ENCODE measurements around the gene YARS1.

The YARS1 gene

DNA sequence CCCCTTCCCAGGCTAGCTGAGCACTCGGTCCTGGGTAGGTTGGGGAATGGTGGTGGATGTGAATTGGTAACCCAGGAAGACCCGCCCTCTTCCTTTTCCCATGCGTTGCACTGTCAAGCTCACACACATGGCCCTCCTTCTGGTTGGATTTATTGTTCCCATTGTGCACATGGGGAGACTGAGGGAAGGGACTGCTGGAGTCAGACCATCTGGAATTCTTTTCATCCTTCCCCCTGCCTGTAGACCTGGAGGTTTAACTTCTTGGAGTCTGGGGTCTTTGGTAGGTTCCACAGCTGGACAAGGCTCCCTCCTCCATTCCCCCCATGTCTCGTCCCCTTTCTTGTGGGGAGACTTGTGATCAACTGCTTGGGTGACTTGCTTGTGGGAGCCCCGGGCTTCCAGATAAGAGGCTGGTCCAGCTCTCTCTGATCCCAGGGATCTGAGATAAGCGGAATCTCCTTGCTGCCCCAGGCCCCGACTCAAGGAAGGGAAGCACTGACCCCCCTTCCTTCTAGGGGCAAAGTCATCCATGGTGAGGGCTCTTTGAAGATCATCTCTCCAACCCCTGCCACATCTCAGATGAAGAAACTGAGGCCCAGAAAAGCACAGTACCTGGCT lies 58.9 kb downstream of the YARS1 start:
- Histone ChIP-seq H3K27me3 (ENCODE audit: insufficient read depth, low read length, poor library complexity, severe bottlenecking) (no peaks in the 10 kb centered on the region), H3K79me2 (ENCODE audit: insufficient read depth, low read length) (no peaks in the 10 kb centered on the region), H3K9me2 (replicated peaks; ENCODE audit: low read depth, low read length) (no peaks in the 10 kb centered on the region), H3K9ac (ENCODE audit: low read depth, low read length, poor library complexity, severe bottlenecking) (no peak overlapping the region), H3K36me3 (ENCODE audit: insufficient read depth, low read length) (no peaks in the 10 kb centered on the region), H4K20me1 (ENCODE audit: insufficient read depth, low read length, poor library complexity, severe bottlenecking) (no peaks in the 10 kb centered on the region), H3F3A (ENCODE audit: low read depth) (no peaks in the 10 kb centered on the region), H3K4me3 (ENCODE audit: low read length, poor library complexity, severe bottlenecking) (no peak overlapping the region), H3K4me2 (ENCODE audit: low read depth, low read length, poor library complexity, severe bottlenecking) (no peak overlapping the region), H3K4me1 (ENCODE audit: insufficient read depth, low read length, poor library complexity, severe bottlenecking) (peaks cover 9% of the 10 kb centered on the region), H2AFZ (ENCODE audit: low read length) (no peak overlapping the region), H3K9me3 (ENCODE audit: insufficient read depth, low read depth, low read length) (no peaks in the 10 kb centered on the region)
- TF ChIP-seq, protein P1, sequence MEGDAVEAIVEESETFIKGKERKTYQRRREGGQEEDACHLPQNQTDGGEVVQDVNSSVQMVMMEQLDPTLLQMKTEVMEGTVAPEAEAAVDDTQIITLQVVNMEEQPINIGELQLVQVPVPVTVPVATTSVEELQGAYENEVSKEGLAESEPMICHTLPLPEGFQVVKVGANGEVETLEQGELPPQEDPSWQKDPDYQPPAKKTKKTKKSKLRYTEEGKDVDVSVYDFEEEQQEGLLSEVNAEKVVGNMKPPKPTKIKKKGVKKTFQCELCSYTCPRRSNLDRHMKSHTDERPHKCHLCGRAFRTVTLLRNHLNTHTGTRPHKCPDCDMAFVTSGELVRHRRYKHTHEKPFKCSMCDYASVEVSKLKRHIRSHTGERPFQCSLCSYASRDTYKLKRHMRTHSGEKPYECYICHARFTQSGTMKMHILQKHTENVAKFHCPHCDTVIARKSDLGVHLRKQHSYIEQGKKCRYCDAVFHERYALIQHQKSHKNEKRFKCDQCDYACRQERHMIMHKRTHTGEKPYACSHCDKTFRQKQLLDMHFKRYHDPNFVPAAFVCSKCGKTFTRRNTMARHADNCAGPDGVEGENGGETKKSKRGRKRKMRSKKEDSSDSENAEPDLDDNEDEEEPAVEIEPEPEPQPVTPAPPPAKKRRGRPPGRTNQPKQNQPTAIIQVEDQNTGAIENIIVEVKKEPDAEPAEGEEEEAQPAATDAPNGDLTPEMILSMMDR (conservative IDR thresholded peaks at IDR 0.05; ENCODE audit: low read length): no peak
- TF ChIP-seq EZH2phosphoT487 (IDR thresholded peaks at IDR 0.05; ENCODE audit: borderline replicate concordance): no peak

DNA sequence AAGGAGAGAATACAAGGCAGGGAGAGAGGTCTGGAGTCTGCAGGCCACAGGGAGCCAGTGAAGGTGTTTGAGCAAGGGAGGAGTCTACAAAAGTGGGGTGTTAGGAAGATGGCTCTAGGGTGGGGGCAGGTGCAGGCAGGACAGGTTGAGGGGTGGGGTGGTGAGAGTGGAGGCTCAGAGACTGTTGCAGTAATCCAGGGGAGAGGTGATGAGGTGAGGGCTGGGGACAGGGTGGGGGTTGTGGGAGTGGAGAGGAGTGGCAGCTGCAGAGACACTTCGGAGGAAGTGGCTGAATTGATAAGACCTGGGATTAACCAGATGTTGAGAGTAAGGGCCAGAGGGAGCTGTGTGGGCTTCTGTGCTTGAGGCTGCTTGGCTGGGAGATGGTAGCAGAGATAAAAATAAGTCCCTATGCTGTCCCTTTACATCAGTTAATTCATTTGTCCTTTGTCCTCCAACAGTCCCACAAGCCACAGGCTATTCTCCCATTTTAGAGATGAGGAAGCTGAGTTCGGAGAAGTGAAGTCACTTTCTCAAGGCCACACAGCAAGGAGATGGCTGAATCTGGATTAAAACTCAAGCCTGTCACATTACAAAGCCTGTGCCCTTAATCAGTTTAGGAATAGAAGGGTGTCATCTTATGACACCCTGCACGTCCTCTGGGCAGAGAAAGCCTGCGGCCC lies 59.8 kb downstream of the YARS1 start:
- Histone ChIP-seq H3K9me2 (replicated peaks; ENCODE audit: low read depth, low read length) (no peaks in the 10 kb centered on the region), H3K4me2 (ENCODE audit: low read depth, low read length, poor library complexity, severe bottlenecking) (no peak overlapping the region), H3K27me3 (ENCODE audit: insufficient read depth, low read length, poor library complexity, severe bottlenecking) (no peaks in the 10 kb centered on the region), H4K20me1 (ENCODE audit: insufficient read depth, low read length, poor library complexity, severe bottlenecking) (no peaks in the 10 kb centered on the region), H3K9me3 (ENCODE audit: insufficient read depth, low read depth, low read length) (no peaks in the 10 kb centered on the region), H2AFZ (ENCODE audit: low read length) (no peak overlapping the region), H3K4me1 (ENCODE audit: insufficient read depth, low read length, poor library complexity, severe bottlenecking) (peaks cover 10% of the 10 kb centered on the region), H3K9ac (ENCODE audit: low read depth, low read length, poor library complexity, severe bottlenecking) (no peak overlapping the region), H3K36me3 (ENCODE audit: insufficient read depth, low read length) (no peaks in the 10 kb centered on the region), H3K4me3 (ENCODE audit: low read length, poor library complexity, severe bottlenecking) (no peak overlapping the region), H3K79me2 (ENCODE audit: insufficient read depth, low read length) (no peaks in the 10 kb centered on the region), H3F3A (ENCODE audit: low read depth) (no peaks in the 10 kb centered on the region)
- TF ChIP-seq EZH2phosphoT487 (IDR thresholded peaks at IDR 0.05; ENCODE audit: borderline replicate concordance): no peak
- TF ChIP-seq, protein P1 (conservative IDR thresholded peaks at IDR 0.05; ENCODE audit: low read length): no peak

DNA sequence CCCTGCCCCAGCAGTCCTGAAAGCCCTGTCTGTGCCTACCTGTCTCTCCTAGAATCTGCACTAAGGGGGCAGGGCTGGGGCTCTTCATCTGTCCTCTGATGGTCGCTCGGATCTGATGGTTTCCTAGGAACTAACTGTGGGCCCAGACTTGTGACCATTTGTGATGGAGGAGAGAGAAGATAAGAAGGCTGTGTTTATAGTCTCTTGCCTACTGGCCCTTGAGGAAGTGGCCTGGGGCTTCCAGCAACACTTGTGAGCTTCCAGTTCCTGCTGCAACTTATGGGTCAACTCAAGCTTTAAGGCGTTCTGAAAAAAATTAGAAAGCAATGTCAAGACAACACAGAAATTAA lies 61.4 kb downstream of the YARS1 start:
- Histone ChIP-seq H3K36me3 (ENCODE audit: insufficient read depth, low read length) (no peaks in the 10 kb centered on the region), H2AFZ (ENCODE audit: low read length) (no peak overlapping the region), H3F3A (ENCODE audit: low read depth) (no peaks in the 10 kb centered on the region), H3K9ac (ENCODE audit: low read depth, low read length, poor library complexity, severe bottlenecking) (no peak overlapping the region), H3K4me1 (ENCODE audit: insufficient read depth, low read length, poor library complexity, severe bottlenecking) (peaks cover 4% of the 10 kb centered on the region), H3K9me2 (replicated peaks; ENCODE audit: low read depth, low read length) (no peaks in the 10 kb centered on the region), H3K9me3 (ENCODE audit: insufficient read depth, low read depth, low read length) (no peaks in the 10 kb centered on the region), H3K27me3 (ENCODE audit: insufficient read depth, low read length, poor library complexity, severe bottlenecking) (no peaks in the 10 kb centered on the region), H4K20me1 (ENCODE audit: insufficient read depth, low read length, poor library complexity, severe bottlenecking) (no peaks in the 10 kb centered on the region), H3K4me3 (ENCODE audit: low read length, poor library complexity, severe bottlenecking) (no peak overlapping the region), H3K79me2 (ENCODE audit: insufficient read depth, low read length) (no peaks in the 10 kb centered on the region), H3K4me2 (ENCODE audit: low read depth, low read length, poor library complexity, severe bottlenecking) (no peak overlapping the region)
- no peak for TF ChIP-seq EZH2phosphoT487 (IDR thresholded peaks at IDR 0.05; ENCODE audit: borderline replicate concordance)
- TF ChIP-seq, protein P1 (conservative IDR thresholded peaks at IDR 0.05; ENCODE audit: low read length): no peak
